ENCODE measurements around the gene PHF21B.
"Not testable (repeated sequence)": the region's sequence is repeated elsewhere in the genome, so short reads cannot be mapped to it uniquely, and the experiment has no call there.

PHF21B gene

GRCh38 chr22:44968736-44969135, 41.1 kb downstream of the PHF21B start:
- DNase-seq (ENCODE audit: low read depth): no peak
- H3K4me3 ChIP-seq (ENCODE audit: low read depth, low read length): no peak overlapping the region

GRCh38 chr22:44965171-44965570, 44.6 kb downstream of the PHF21B start:
- DNase-seq (ENCODE audit: low read depth): no peak
- H3K4me3 ChIP-seq (ENCODE audit: low read depth, low read length): no peak overlapping the region

- no peak for DNase-seq (ENCODE audit: low read depth)
- no peak overlapping the region for H3K4me3 ChIP-seq (ENCODE audit: low read depth, low read length)
Measured at GRCh38 chr22:44964722-44965078, 45.1 kb downstream of the PHF21B start.

GRCh38 chr22:44963832-44964721, 45.7 kb downstream of the PHF21B start:
- no peak overlapping the region for H3K4me3 ChIP-seq (ENCODE audit: low read depth, low read length)
- DNase-seq (ENCODE audit: low read depth): no peak

GRCh38 chr22:44962741-44963454, 46.9 kb downstream of the PHF21B start:
- H3K4me3 ChIP-seq (ENCODE audit: low read depth, low read length): no peak overlapping the region
- no peak for DNase-seq (ENCODE audit: low read depth)

GRCh38 chr22:44961682-44962081, 48.1 kb downstream of the PHF21B start:
- not testable (repeated sequence) for DNase-seq (ENCODE audit: low read depth); H3K4me3 ChIP-seq (ENCODE audit: low read depth, low read length)

- H3K4me3 ChIP-seq (ENCODE audit: low read depth, low read length): no peak overlapping the region
- DNase-seq (ENCODE audit: low read depth): no peak
Measured at GRCh38 chr22:44956840-44957767, 52.7 kb downstream of the PHF21B start.

GRCh38 chr22:44955102-44955501, 54.7 kb downstream of the PHF21B start:
- no peak for DNase-seq (ENCODE audit: low read depth)
- H3K4me3 ChIP-seq (ENCODE audit: low read depth, low read length): no peak overlapping the region

- no peak for DNase-seq (ENCODE audit: low read depth)
- no peak overlapping the region for H3K4me3 ChIP-seq (ENCODE audit: low read depth, low read length)
Measured at GRCh38 chr22:44954149-44954548, 55.7 kb downstream of the PHF21B start.

GRCh38 chr22:44952863-44953746, 56.7 kb downstream of the PHF21B start:
- H3K4me3 ChIP-seq (ENCODE audit: low read depth, low read length): no peak overlapping the region
- DNase-seq (ENCODE audit: low read depth): no peak

GRCh38 chr22:44951510-44951816, 58.3 kb downstream of the PHF21B start:
- no peak for DNase-seq (ENCODE audit: low read depth)
- no peak overlapping the region for H3K4me3 ChIP-seq (ENCODE audit: low read depth, low read length)

- no peak for DNase-seq (ENCODE audit: low read depth)
- H3K4me3 ChIP-seq (ENCODE audit: low read depth, low read length): no peak overlapping the region
Measured at GRCh38 chr22:44950806-44951509, 58.8 kb downstream of the PHF21B start.

- no peak overlapping the region for H3K4me3 ChIP-seq (ENCODE audit: low read depth, low read length)
- DNase-seq (ENCODE audit: low read depth): no peak
Measured at GRCh38 chr22:44947846-44948245, 62.0 kb downstream of the PHF21B start.

- no peak for DNase-seq (ENCODE audit: low read depth)
Measured at GRCh38 chr22:44947049-44947448, 62.8 kb downstream of the PHF21B start.

GRCh38 chr22:44944883-44945601, 64.8 kb downstream of the PHF21B start:
- no peak overlapping the region for H3K4me3 ChIP-seq (ENCODE audit: low read depth, low read length)
- DNase-seq (ENCODE audit: low read depth): no peak

More at GRCh38 chr22:44947049-44947448, 62.8 kb downstream of the PHF21B start:
- no peak overlapping the region for H3K4me3 ChIP-seq (ENCODE audit: low read depth, low read length)

- H3K4me3 ChIP-seq (ENCODE audit: low read depth, low read length): no peak overlapping the region
Measured at GRCh38 chr22:44943701-44944324, 66.0 kb downstream of the PHF21B start.

GRCh38 chr22:44942979-44943700, 66.7 kb downstream of the PHF21B start:
- no peak overlapping the region for H3K4me3 ChIP-seq (ENCODE audit: low read depth, low read length)

More at GRCh38 chr22:44943701-44944324, 66.0 kb downstream of the PHF21B start:
- no peak for DNase-seq (ENCODE audit: low read depth)

More at GRCh38 chr22:44942979-44943700, 66.7 kb downstream of the PHF21B start:
- DNase-seq (ENCODE audit: low read depth): no peak

Measured in skeletal muscle cell (primary cell).